HepG2 (cell line): Measurements from ENCODE around the gene MSMB. TPM values are rescaled to one million over a fixed set of nuclear protein-coding genes. Genes with fewer than 3 reads are reported as not detected.
A peak's percentile ranks its signal among the peaks of the same experiment; 100 is the strongest.

Source experiments
- ATAC-seq: fragments of 200-7000 bp; cut with Tn5 transposase; 3 replicates; pipeline ENCODE4 v1.9.1; 2020; ENCODE audit warnings: mild to moderate bottlenecking, moderate library complexity
- BruUV-seq: library from RNA; stranded (reverse); fragments of 400-500 nt; replicated peaks from 2 replicates; lab custom pipeline; 2021; lab: Mats Ljungman, UMichigan
- CTCF ChIA-PET: fragments of 300-600 bp; formaldehyde crosslinking; extraction: SDS; loops from one replicate; lab custom pipeline; 2021; ENCODE audit warnings: low total read pairs, inconsistent platforms, low intra/inter-chr PET ratio; lab: Yijun Ruan, JAX
- POLR2A ChIA-PET: fragments of 350-600 bp; sonication (Branson Sonifier 250); formaldehyde crosslinking; loops from one replicate; lab custom pipeline; 2020; ENCODE audit warnings: antibody characterized with exemption, inconsistent platforms; lab: Yijun Ruan, JAX
- DNase-seq: peaks from one replicate; pipeline ENCODE4 v3.0.0-alpha.2; 2015; ENCODE audit warnings: low spot score
- FAIRE-seq: peaks from 3 replicates; lab custom pipeline; 2011; peaks lifted over from hg19 to GRCh38; lab: Jason Lieb, UNC
- H2AFZ ChIP-seq: one replicate; pipeline ENCODE4 v1.6.1; 2011; ENCODE audit warnings: low read length, inconsistent platforms
- H3K27ac ChIP-seq: fragments of 300-600 bp; 3 replicates; pipeline ENCODE4 v1.8.0; 2011; ENCODE audit warnings: mixed run types, mild to moderate bottlenecking, mixed read lengths, low read length, inconsistent platforms; ENCODE audit not compliant: insufficient read depth; ENCODE audit errors: extremely low read length
- H3K27me3 ChIP-seq, 2 experiments: fragments of 200-600 bp in 1 of 2; 2 replicates in 1 of 2; 3 replicates in 1 of 2; pipeline versions ENCODE4 v1.6.0 to v1.8.0; 2011; ENCODE audit warnings: low read length in 2 of 2, mild to moderate bottlenecking in 2 of 2, moderate library complexity in 2 of 2, inconsistent platforms in 1 of 2; ENCODE audit not compliant: insufficient read depth in 2 of 2, control insufficient read depth in 1 of 2
- H3K36me3 ChIP-seq, 2 experiments: fragments of 200-600 bp in 1 of 2; replicated peaks in 1 of 2; 2 replicates in 1 of 2; 3 replicates in 1 of 2; pipeline versions ENCODE4 v1.5.1 to v1.8.0; 2011; ENCODE audit warnings: low read length in 2 of 2, inconsistent platforms in 1 of 2; ENCODE audit not compliant: insufficient read depth in 2 of 2, control insufficient read depth in 1 of 2
- H3K4me1 ChIP-seq: 2 replicates; pipeline ENCODE4 v1.5.1; 2012; ENCODE audit warnings: low read length, inconsistent platforms; ENCODE audit not compliant: insufficient read depth
- H3K4me2 ChIP-seq: 2 replicates; pipeline ENCODE4 v1.6.0; 2011; ENCODE audit warnings: low read depth, low read length, inconsistent platforms
- H3K4me3 ChIP-seq, 3 experiments: fragments of 200-600 bp in 1 of 3; sonication (generic), shearing (Covaris generic) in 1 of 3; replicated peaks in 1 of 3; 2 replicates each; pipeline ENCODE4 v1.5.1; 2011 to 2016; ENCODE audit warnings: low read length in 3 of 3, inconsistent platforms in 2 of 3, low read depth in 2 of 3, mild to moderate bottlenecking in 2 of 3, control low read depth in 1 of 3, mixed read lengths in 1 of 3; ENCODE audit not compliant: insufficient read depth in 1 of 3
- H3K79me2 ChIP-seq: one replicate; pipeline ENCODE4 v1.6.1; 2011; ENCODE audit warnings: low read length, inconsistent platforms; ENCODE audit not compliant: insufficient read depth
- H3K9ac ChIP-seq: 2 replicates; pipeline ENCODE4 v1.6.0; 2011; ENCODE audit warnings: mild to moderate bottlenecking, low read depth, low read length, inconsistent platforms; ENCODE audit not compliant: insufficient read depth
- H3K9me3 ChIP-seq: 2 replicates; pipeline ENCODE4 v1.5.1; 2012; ENCODE audit warnings: mild to moderate bottlenecking, low read length
- H4K20me1 ChIP-seq: 2 replicates; pipeline ENCODE4 v1.6.0; 2011; ENCODE audit warnings: inconsistent platforms, mild to moderate bottlenecking, low read length, moderate library complexity; ENCODE audit not compliant: insufficient read depth
- ELF4 ChIP-seq: sonication (generic); formaldehyde crosslinking; IDR thresholded peaks from 2 replicates; pipeline ENCODE4 v1.5.0; 2020; ENCODE audit warnings: missing genetic modification reagents, mild to moderate bottlenecking, moderate library complexity, borderline replicate concordance
- EP300 ChIP-seq, 3 experiments: sonication (generic) in 1 of 3; formaldehyde crosslinking in 1 of 3; IDR thresholded peaks; 2 replicates each; pipeline versions ENCODE4 v1.5.1 to v1.6.1; 2011 to 2020; ENCODE audit warnings: low read depth in 2 of 3, low read length in 2 of 3, borderline replicate concordance in 1 of 3, improper control_type of control experiment in 1 of 3, mild to moderate bottlenecking in 1 of 3, missing genetic modification reagents in 1 of 3, moderate library complexity in 1 of 3
- GABPA ChIP-seq, 2 experiments: IDR thresholded peaks; 2 replicates each; pipeline ENCODE4 v1.6.1; 2011 to 2016; ENCODE audit warnings: low read depth in 2 of 2, low read length in 1 of 2, missing biosample characterization in 1 of 2, missing genetic modification characterization in 1 of 2
- HDAC2 ChIP-seq: sonication (generic); formaldehyde crosslinking; IDR thresholded peaks from 2 replicates; pipeline ENCODE4 v1.4.0; 2020; ENCODE audit warnings: missing genetic modification reagents
- HNF4G ChIP-seq, 2 experiments: sonication (generic) in 1 of 2; formaldehyde crosslinking in 1 of 2; IDR thresholded peaks; 2 replicates each; pipeline versions ENCODE4 v1.4.0 to v1.6.1; 2011 to 2020; ENCODE audit warnings: borderline replicate concordance in 2 of 2, low read depth in 2 of 2, mild to moderate bottlenecking in 2 of 2, low read length in 1 of 2, missing genetic modification reagents in 1 of 2, moderate library complexity in 1 of 2
- NFIC ChIP-seq: IDR thresholded peaks from 2 replicates; pipeline ENCODE4 v1.6.1; 2012; ENCODE audit warnings: mild to moderate bottlenecking, low read length, inconsistent platforms
- NFRKB ChIP-seq: fragments of 450-650 bp; IDR thresholded peaks from 2 replicates; pipeline ENCODE4 v1.6.1; 2017
- POGZ ChIP-seq: sonication (generic); formaldehyde crosslinking; IDR thresholded peaks from 2 replicates; pipeline ENCODE4 v1.4.0; 2020; ENCODE audit warnings: mild to moderate bottlenecking, missing genetic modification reagents
- RBM39 ChIP-seq: fragments of 200-400 bp; formaldehyde crosslinking; IDR thresholded peaks from one replicate; pipeline ENCODE4 v1.6.1; 2018; ENCODE audit warnings: antibody characterized with exemption, mild to moderate bottlenecking, low read depth, low read length; ENCODE audit not compliant: poor library complexity, severe bottlenecking
- RXRA ChIP-seq: sonication (generic); formaldehyde crosslinking; IDR thresholded peaks from 2 replicates; pipeline ENCODE4 v1.5.1; 2020; ENCODE audit warnings: missing genetic modification reagents
- SAFB2 ChIP-seq: sonication (generic); formaldehyde crosslinking; IDR thresholded peaks from 2 replicates; pipeline ENCODE4 v1.5.1; 2020; ENCODE audit warnings: missing genetic modification reagents, low read depth, mild to moderate bottlenecking, borderline replicate concordance
- TCF7L2 ChIP-seq: IDR thresholded peaks from 2 replicates; pipeline ENCODE4 v1.6.1; 2011; ENCODE audit warnings: mild to moderate bottlenecking, low read depth, low read length, moderate library complexity
- ZBTB33 ChIP-seq: sonication (generic); formaldehyde crosslinking; IDR thresholded peaks from 2 replicates; pipeline ENCODE4 v1.4.0; 2020; ENCODE audit warnings: missing genetic modification reagents
- ZEB1 ChIP-seq: IDR thresholded peaks from 2 replicates; pipeline ENCODE4 v1.6.1; 2012; ENCODE audit warnings: mild to moderate bottlenecking, low read depth, inconsistent platforms; ENCODE audit not compliant: insufficient replicate concordance
- ZNF7 ChIP-seq: IDR thresholded peaks from 2 replicates; pipeline ENCODE4 v1.6.1; 2016; ENCODE audit warnings: missing biosample characterization, missing genetic modification reagents
- ZNF710 ChIP-seq: sonication (generic); formaldehyde crosslinking; IDR thresholded peaks from 2 replicates; pipeline ENCODE4 v1.5.0; 2020; ENCODE audit warnings: mild to moderate bottlenecking, missing genetic modification reagents, borderline replicate concordance
- ZNF775 ChIP-seq: sonication (generic); formaldehyde crosslinking; IDR thresholded peaks from 2 replicates; pipeline ENCODE4 v1.4.0; 2020; ENCODE audit warnings: missing genetic modification reagents, mild to moderate bottlenecking, moderate library complexity, borderline replicate concordance
- WGBS: methylation state at CpG from one replicate; pipeline ENCODE4 v1.1.6; 2017; ENCODE audit warnings: low lambda C conversion rate; 5-methylcytosine and 5-hydroxymethylcytosine counted together
- in situ Hi-C: cut with HindIII; loops from 2 replicates; pipeline ENCODE4 v1.10.0; 2017; ENCODE audit warnings: low pct_unique_long_range_greater_than_20kb; ENCODE audit not compliant: extremely low pct_ligation_motif_present
- intact Hi-C: fragments of 100-400 bp; cut with micrococcal nuclease; formaldehyde crosslinking; loops from one replicate; pipeline ENCODE4 v1.10.0; 2022; ENCODE audit not compliant: unreplicated experiment
- polyA plus RNA-seq, 8 experiments: library from polyadenylated mRNA; depleted of rRNA in 3 of 8; stranded (reverse) in 7 of 8; unstranded in 1 of 8; fragments of >200 nt; fragmentation: Illumina TruSeq in 4 of 8; extraction: Trizol in 4 of 8; gene quantifications; 2 replicates each; pipeline versions ENCODE4 v1.2.1 to v1.2.3, GENCODE V29; 2011 to 2016; ENCODE audit warnings: low read depth in 4 of 8, missing spikeins in 1 of 8, mixed read lengths in 1 of 8; ENCODE audit not compliant: insufficient read depth in 1 of 8
- total RNA-seq, 5 experiments: library from RNA; depleted of rRNA; stranded (reverse); fragments of >200 nt; fragmentation: Illumina TruSeq; extraction: Trizol; gene quantifications; 2 replicates each; pipeline ENCODE4 v1.2.3, GENCODE V29; 2016; ENCODE audit warnings: low read depth in 1 of 5
- TF ChIP-seq, protein P1 (sequence below): sonication (generic); formaldehyde crosslinking; IDR thresholded peaks from 2 replicates; pipeline ENCODE4 v1.4.0; 2020; ENCODE audit warnings: low read depth, mild to moderate bottlenecking, missing genetic modification reagents

The MSMB gene
- total and polyA plus RNA-seq, 2 of the 13 experiments (the other 11 are each of a cell fraction or from before 2014, with no cell fraction given): 0.84 TPM; not detected in 1

DNA sequence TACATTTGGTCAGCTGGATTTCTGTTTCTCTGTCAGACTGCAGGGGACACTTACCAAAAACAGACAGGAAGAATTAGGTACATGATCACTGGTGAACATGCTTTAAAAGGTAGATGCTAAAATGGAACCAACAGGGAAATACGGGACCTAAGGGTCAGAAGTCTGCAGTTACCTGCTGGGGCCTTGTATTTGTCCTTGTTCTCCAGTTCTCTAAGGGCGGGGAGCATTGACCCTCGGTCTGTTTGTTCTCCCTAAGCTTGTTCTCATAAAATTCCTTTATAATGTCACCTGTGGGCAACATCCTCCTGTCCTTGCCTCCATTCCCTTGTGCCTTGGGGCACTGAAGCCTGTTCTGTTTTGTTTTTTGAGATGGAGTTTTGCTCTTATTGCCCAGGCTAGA lies 29.8 kb upstream of the MSMB start:
- no peaks in the 10 kb centered on the region for H4K20me1 ChIP-seq
- H3K9ac ChIP-seq: no peak overlapping the region
- DNase-seq (no peak), FAIRE-seq (no peak), ATAC-seq (peak; percentile 80)
- no peaks in the 10 kb centered on the region; a peak in 1 of 5 replicates for H3K27me3 ChIP-seq
- intact Hi-C loops: no loop called here
- H3K4me2 ChIP-seq: peak overlapping the region; percentile 38
- H3K27ac ChIP-seq: no peak overlapping the region
- H3K4me1 ChIP-seq: peaks cover 55% of the 10 kb centered on the region
- no peak overlapping the region for H2AFZ ChIP-seq
- peak overlapping the region in 1 of 3 experiments; percentile 1; a peak in 1 of 6 replicates for H3K4me3 ChIP-seq
- CTCF ChIA-PET: no interaction called here
- no peaks in the 10 kb centered on the region for H3K36me3 ChIP-seq
- 3% methylated on average over 3 of the region's 3 CpGs for WGBS
- 0 out of 2 replicates have a peak, but pooled peaks cover 7% of the 10 kb centered on the region for H3K9me3 ChIP-seq
- POLR2A ChIA-PET: interaction anchor here (1.0 kb wide), 2 partner anchors 11 to 23 kb away, joined by 3 read pairs; no protein-coding TSS in a partner anchor
- BruUV-seq: no TSS peak
- no peaks in the 10 kb centered on the region for H3K79me2 ChIP-seq
- in situ Hi-C loops: no loop called here
- TF ChIP-seq RXRA (CRISPR knock-in tag): no peak; the same call in 1 of the 2 replicates
- TF ChIP-seq ZEB1: peak; percentile 79
- TF ChIP-seq ZBTB33 (CRISPR knock-in tag): no peak
- TF ChIP-seq TCF7L2: no peak
- no peak for TF ChIP-seq RBM39
- no peak for TF ChIP-seq ELF4 (CRISPR knock-in tag)
- no peak for TF ChIP-seq NFIC
- no peak for TF ChIP-seq HDAC2 (CRISPR knock-in tag)
- no peak for TF ChIP-seq SAFB2 (CRISPR knock-in tag)
- 0 out of 2 replicates have a peak, but pooled peaks have one; percentile 45 for TF ChIP-seq ZNF775 (CRISPR knock-in tag)
- TF ChIP-seq, protein P1, sequence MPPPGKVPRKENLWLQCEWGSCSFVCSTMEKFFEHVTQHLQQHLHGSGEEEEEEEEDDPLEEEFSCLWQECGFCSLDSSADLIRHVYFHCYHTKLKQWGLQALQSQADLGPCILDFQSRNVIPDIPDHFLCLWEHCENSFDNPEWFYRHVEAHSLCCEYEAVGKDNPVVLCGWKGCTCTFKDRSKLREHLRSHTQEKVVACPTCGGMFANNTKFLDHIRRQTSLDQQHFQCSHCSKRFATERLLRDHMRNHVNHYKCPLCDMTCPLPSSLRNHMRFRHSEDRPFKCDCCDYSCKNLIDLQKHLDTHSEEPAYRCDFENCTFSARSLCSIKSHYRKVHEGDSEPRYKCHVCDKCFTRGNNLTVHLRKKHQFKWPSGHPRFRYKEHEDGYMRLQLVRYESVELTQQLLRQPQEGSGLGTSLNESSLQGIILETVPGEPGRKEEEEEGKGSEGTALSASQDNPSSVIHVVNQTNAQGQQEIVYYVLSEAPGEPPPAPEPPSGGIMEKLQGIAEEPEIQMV (CRISPR knock-in tag): no peak
- TF ChIP-seq GABPA (IDR thresholded peaks at IDR 0.05; ENCODE audit: low read depth, low read length): no peak
- no peak for TF ChIP-seq GABPA (CRISPR knock-in tag; IDR thresholded peaks at IDR 0.05; ENCODE audit: low read depth)
- TF ChIP-seq ZNF710: 0 out of 2 replicates have a peak, but pooled peaks have one; percentile 60
- TF ChIP-seq NFRKB: no peak
- peak in 1 of 2 experiments; percentile 51; a peak in 1 of 4 replicates for TF ChIP-seq EP300 (IDR thresholded peaks at IDR 0.05; ENCODE audit: low read depth in 2 of 2, low read length in 2 of 2)
- no peak for TF ChIP-seq EP300 (CRISPR knock-in tag; IDR thresholded peaks at IDR 0.05; ENCODE audit: borderline replicate concordance)
- TF ChIP-seq POGZ (CRISPR knock-in tag): 0 out of 2 replicates have a peak, but pooled peaks have one; percentile 27
- TF ChIP-seq HNF4G (IDR thresholded peaks at IDR 0.05; ENCODE audit: borderline replicate concordance, low read depth, low read length): no peak
- no peak for TF ChIP-seq HNF4G (CRISPR knock-in tag; IDR thresholded peaks at IDR 0.05; ENCODE audit: borderline replicate concordance, low read depth)
- TF ChIP-seq ZNF7 (CRISPR knock-in tag): no peak
